Measurements from ENCODE around the gene PSAT1. TPM values are rescaled to one million over a fixed set of nuclear protein-coding genes. Genes with fewer than 3 reads are reported as not detected.
"Not testable (repeated sequence)": the region's sequence is repeated elsewhere in the genome, so short reads cannot be mapped to it uniquely, and the experiment has no call there.

The PSAT1 gene
- total RNA-seq, 2 experiments from 2014 or later, result 71.9 to 78.9 TPM

DNA sequence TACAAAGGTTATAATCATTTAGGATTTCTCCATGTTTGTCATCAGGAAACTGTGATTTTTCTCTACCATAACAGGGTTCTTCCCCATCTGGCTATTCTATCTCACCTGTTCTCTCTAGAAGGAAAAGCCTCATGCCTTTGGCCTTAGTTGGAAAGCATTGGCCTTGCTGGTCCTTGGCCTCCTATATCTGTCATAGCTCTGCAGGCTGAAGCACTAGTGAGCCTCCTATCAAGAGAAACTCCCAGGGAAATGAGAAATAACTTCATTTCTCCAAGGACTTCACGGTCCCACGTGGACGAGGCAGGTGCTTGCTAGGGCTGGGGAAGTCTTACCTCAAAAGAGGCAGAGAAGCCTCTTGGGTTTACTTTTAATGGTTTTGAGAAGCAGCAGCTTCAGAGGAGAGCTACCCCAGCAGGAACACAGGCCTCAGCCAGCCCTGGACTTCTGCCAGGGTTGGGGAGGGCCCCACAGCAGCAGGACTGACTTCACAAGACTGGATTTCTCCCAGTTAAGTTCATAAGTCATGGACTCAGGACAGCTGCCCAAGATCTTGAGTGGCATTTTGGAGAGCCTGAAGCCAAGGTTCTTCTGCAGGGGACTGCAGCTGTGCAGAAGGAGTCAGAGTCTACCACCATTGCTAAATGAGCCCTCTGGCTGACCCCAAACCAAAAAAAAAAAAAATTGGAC lies 15.8 kb upstream of the PSAT1 start:
- DNase-seq (no peak), ATAC-seq (ENCODE audit: low read depth) (no peak)
- peaks cover 7% of the 10 kb centered on the region for H3K27me3 Mint-ChIP-seq
- H3K4me3 Mint-ChIP-seq, result no peak overlapping the region
- POLR2A ChIA-PET, result no interaction called here
- no peak overlapping the region for H3K27ac Mint-ChIP-seq
- peaks cover 3% of the 10 kb centered on the region for H3K4me1 Mint-ChIP-seq
- peaks cover 1% of the 10 kb centered on the region for H3K36me3 Mint-ChIP-seq
- H3K9me3 Mint-ChIP-seq, result no peaks in the 10 kb centered on the region

GRCh38 chr9:78284181-78284580 lies 12.7 kb upstream of the PSAT1 start:
- not testable (repeated sequence) for ATAC-seq (ENCODE audit: low read depth); H3K27me3 Mint-ChIP-seq; H3K4me3 Mint-ChIP-seq; H3K27ac Mint-ChIP-seq; H3K4me1 Mint-ChIP-seq; H3K9me3 Mint-ChIP-seq; DNase-seq; H3K36me3 Mint-ChIP-seq
- POLR2A ChIA-PET, result interaction anchor here (2.3 kb wide), 1 partner anchor 13 kb away, joined by 11 read pairs; the partner anchor contains the start of gene PSAT1

DNA sequence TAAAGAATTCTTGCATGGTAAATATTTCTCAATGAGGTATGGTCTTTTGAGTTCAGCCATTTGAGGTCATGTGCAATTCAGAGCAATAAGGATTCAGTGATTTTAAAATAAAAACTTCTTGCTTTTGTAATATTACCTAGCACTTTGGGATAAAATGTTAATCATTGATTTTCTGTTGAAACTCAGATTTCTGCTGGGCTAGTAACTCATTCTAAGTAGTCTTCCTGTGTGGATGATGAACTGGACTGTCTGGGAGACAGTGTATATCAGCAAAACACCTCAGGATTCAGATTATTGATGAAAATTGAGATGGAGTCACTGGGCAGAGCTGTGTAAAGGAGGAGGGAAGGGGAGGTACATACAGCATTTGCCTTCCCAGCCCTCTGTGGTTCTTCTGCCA lies 10.8 kb upstream of the PSAT1 start:
- no peak for ATAC-seq (ENCODE audit: low read depth)
- no peak for DNase-seq
- Mint-ChIP-seq H3K27me3 (peaks cover 7% of the 10 kb centered on the region), H3K4me1 (peaks cover 2% of the 10 kb centered on the region), H3K36me3 (peaks cover 1% of the 10 kb centered on the region), H3K9me3 (no peaks in the 10 kb centered on the region), H3K27ac (no peak overlapping the region), H3K4me3 (no peak overlapping the region)
- POLR2A ChIA-PET, result no interaction called here

DNA sequence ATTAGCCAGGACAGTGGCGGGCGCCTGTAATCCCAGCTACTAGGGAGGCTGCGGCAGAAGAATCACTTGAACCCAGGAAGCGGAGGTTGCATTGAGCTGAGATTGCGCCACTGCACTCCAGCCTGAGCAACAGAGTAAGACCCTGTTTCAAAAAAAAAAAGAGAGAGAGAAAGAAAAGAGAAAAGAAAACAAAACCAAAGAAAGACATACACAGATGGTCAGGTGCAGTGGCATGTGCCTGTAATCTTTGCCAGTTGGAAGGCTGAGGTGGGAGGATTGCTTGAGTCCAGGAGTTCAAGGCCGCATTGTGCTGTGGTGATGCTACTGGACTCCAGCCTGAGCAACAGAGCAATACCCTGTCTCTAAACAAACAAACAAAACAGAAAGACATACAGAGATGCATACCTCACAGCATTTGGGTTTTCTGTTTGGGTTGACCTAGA lies 10.0 kb upstream of the PSAT1 start:
- Mint-ChIP-seq H3K27me3 (peaks cover 7% of the 10 kb centered on the region), H3K36me3 (peaks cover 1% of the 10 kb centered on the region), H3K9me3 (no peaks in the 10 kb centered on the region), H3K4me3 (no peak overlapping the region), H3K27ac (no peak overlapping the region), H3K4me1 (peaks cover 4% of the 10 kb centered on the region)
- no peak for ATAC-seq (ENCODE audit: low read depth)
- no peak for DNase-seq
- POLR2A ChIA-PET, result no interaction called here

- Mint-ChIP-seq H3K36me3 (peaks cover 1% of the 10 kb centered on the region), H3K27ac (no peak overlapping the region), H3K4me3 (no peak overlapping the region), H3K9me3 (no peaks in the 10 kb centered on the region), H3K27me3 (peaks cover 7% of the 10 kb centered on the region), H3K4me1 (peaks cover 14% of the 10 kb centered on the region)
- DNase-seq, result no peak
- POLR2A ChIA-PET, result interaction anchor here (0.7 kb wide), 1 partner anchor 9 kb away, joined by 3 read pairs; no protein-coding TSS in a partner anchor
- ATAC-seq (ENCODE audit: low read depth), result no peak
Measured at GRCh38 chr9:78288214-78288892, 8.6 kb upstream of the PSAT1 start.

GRCh38 chr9:78289474-78289873 lies 7.5 kb upstream of the PSAT1 start:
- POLR2A ChIA-PET, result no interaction called here
- Mint-ChIP-seq H3K27ac (no peak overlapping the region), H3K27me3 (peaks cover 7% of the 10 kb centered on the region), H3K4me1 (peaks cover 16% of the 10 kb centered on the region), H3K4me3 (no peak overlapping the region), H3K36me3 (peaks cover 1% of the 10 kb centered on the region), H3K9me3 (no peaks in the 10 kb centered on the region)
- DNase-seq (no peak), ATAC-seq (ENCODE audit: low read depth) (no peak)

DNA sequence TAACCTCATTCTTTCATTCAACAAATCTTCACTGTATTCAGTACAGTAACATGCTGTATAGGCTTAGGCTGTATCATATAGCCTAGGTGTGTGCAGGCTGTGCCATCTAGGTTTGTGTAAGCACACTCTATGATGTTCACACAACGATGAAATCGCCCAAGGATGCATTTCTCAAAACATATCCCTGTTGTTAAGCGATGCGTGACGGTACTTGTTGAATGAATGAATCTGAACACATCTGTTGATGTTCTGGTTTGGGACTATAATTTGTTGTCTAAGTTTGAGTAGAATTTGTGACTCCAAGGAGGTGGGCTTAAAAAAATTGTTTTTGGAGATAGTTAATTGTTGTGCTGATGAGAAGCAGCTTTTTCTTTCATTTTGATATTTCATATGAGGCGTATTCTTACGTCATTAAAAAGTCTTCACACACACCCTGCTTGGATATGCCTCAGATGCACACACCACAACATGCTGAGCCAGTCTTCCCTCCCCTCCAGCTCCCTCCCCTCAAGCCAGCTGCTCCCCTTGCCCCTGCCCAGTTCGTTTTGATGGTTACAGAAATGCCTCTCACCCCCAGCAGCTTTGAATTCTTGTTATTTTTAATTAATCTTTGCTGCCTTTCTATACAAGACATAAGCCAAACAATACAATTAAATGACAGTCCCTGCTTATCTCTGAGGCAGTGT lies 5.5 kb upstream of the PSAT1 start:
- peaks cover 26% of the 10 kb centered on the region for H3K4me1 Mint-ChIP-seq
- no peak overlapping the region for H3K4me3 Mint-ChIP-seq
- H3K27me3 Mint-ChIP-seq, result no peaks in the 10 kb centered on the region
- no peak overlapping the region for H3K27ac Mint-ChIP-seq
- no peak for DNase-seq
- POLR2A ChIA-PET, result no interaction called here
- no peaks in the 10 kb centered on the region for H3K36me3 Mint-ChIP-seq
- no peaks in the 10 kb centered on the region for H3K9me3 Mint-ChIP-seq
- no peak for ATAC-seq (ENCODE audit: low read depth)

- no peak overlapping the region for H3K27ac Mint-ChIP-seq
- no peak overlapping the region for H3K4me3 Mint-ChIP-seq
- DNase-seq, result no peak
- no peak for ATAC-seq (ENCODE audit: low read depth)
- H3K9me3 Mint-ChIP-seq, result no peaks in the 10 kb centered on the region
- peaks cover 28% of the 10 kb centered on the region for H3K4me1 Mint-ChIP-seq
- POLR2A ChIA-PET, result no interaction called here
- no peaks in the 10 kb centered on the region for H3K36me3 Mint-ChIP-seq
- H3K27me3 Mint-ChIP-seq, result no peaks in the 10 kb centered on the region
Measured at GRCh38 chr9:78292026-78292425, 4.9 kb upstream of the PSAT1 start.

GRCh38 chr9:78292716-78293497 lies 4.0 kb upstream of the PSAT1 start:
- H3K4me3 Mint-ChIP-seq, result peak overlapping the region; percentile 86
- POLR2A ChIA-PET, result interaction anchor here (0.6 kb wide), 1 partner anchor 136 kb away, joined by 3 read pairs; no protein-coding TSS in a partner anchor
- ATAC-seq (ENCODE audit: low read depth) (no peak), DNase-seq (peak; percentile 44)
- H3K9me3 Mint-ChIP-seq, result no peaks in the 10 kb centered on the region
- no peaks in the 10 kb centered on the region for H3K27me3 Mint-ChIP-seq
- peaks cover 4% of the 10 kb centered on the region for H3K36me3 Mint-ChIP-seq
- peak overlapping the region; percentile 91 for H3K27ac Mint-ChIP-seq
- peaks cover 28% of the 10 kb centered on the region for H3K4me1 Mint-ChIP-seq

- Mint-ChIP-seq H3K27me3 (no peaks in the 10 kb centered on the region), H3K27ac (peak overlapping the region; percentile 50), H3K4me3 (no peak overlapping the region), H3K9me3 (no peaks in the 10 kb centered on the region), H3K4me1 (peaks cover 39% of the 10 kb centered on the region), H3K36me3 (peaks cover 7% of the 10 kb centered on the region)
- POLR2A ChIA-PET, result no interaction called here
- no peak for DNase-seq
- ATAC-seq (ENCODE audit: low read depth), result no peak
Measured at GRCh38 chr9:78294290-78295176, 2.4 kb upstream of the PSAT1 start.

DNA sequence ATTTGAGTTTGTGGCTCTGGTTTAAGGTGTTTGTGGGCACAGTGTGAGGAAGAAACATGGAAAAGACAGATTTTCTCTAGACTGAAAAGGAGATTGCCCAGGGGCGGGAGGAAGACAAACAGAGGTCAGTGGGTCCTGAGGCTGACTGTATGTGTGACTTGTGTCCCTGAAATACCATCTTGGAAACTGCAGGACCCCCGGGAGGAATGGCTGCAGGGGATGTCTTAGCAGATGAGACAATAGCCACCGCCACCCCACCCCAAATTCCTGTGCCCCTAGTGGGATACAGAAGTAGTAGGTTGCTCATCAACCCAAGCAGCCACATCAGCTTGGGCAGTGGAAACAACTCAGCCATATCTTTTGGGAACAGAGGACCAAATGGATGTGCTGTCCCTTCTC lies 1.7 kb upstream of the PSAT1 start:
- Mint-ChIP-seq H3K4me1 (peaks cover 44% of the 10 kb centered on the region), H3K27ac (peak overlapping the region; percentile 50)
- ATAC-seq (ENCODE audit: low read depth), result no peak

DNA sequence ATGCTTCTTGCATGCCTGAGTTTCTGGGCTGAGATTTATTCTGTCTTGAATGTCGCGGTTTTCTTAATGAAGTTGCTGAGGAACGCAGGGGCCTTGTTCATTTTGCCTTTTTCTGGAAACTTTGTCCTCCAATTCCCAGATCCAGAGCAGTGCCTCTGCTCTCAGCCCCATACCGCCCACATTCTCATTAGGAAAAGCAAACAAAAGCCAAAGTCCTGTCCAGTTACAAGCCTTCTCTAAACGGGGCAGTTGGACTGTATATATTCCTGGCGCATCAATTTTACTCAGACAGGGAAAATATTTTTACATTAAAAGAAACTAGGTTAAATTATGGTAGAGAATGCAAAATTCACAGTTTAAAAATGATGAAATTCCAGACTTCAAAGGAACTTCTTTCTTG lies 1.2 kb upstream of the PSAT1 start:
- no peaks in the 10 kb centered on the region for H3K27me3 Mint-ChIP-seq
- ATAC-seq (ENCODE audit: low read depth) (no peak), DNase-seq (no peak)
- peak overlapping the region; percentile 98 for H3K27ac Mint-ChIP-seq
- no peaks in the 10 kb centered on the region for H3K9me3 Mint-ChIP-seq
- H3K4me1 Mint-ChIP-seq, result peaks cover 47% of the 10 kb centered on the region
- peak overlapping the region; percentile 96 for H3K4me3 Mint-ChIP-seq
- POLR2A ChIA-PET, result interaction anchor here (2.8 kb wide), 1 partner anchor 59 kb away, joined by 24 read pairs; the partner anchor contains the start of gene CEP78
- H3K36me3 Mint-ChIP-seq, result peaks cover 13% of the 10 kb centered on the region

More for the DNA sequence above, 1.7 kb upstream of the PSAT1 start:
- Mint-ChIP-seq H3K27me3 (no peaks in the 10 kb centered on the region), H3K9me3 (no peaks in the 10 kb centered on the region), H3K36me3 (peaks cover 11% of the 10 kb centered on the region), H3K4me3 (no peak overlapping the region)
- POLR2A ChIA-PET, result no interaction called here
- DNase-seq, result no peak
